AG10803 (cell line): Measurements from ENCODE around the gene ZNF479.
"Not testable (repeated sequence)": the region's sequence is repeated elsewhere in the genome, so short reads cannot be mapped to it uniquely, and the experiment has no call there.

ENCODE experiments used
- DNase-seq: peaks from one replicate; pipeline ENCODE4 v3.0.0; 2010; ENCODE audit warnings: low read depth
- H3K4me3 ChIP-seq: 2 replicates; pipeline ENCODE4 v1.5.1; 2011; ENCODE audit warnings: mild to moderate bottlenecking, low read length, control low read depth
- TF ChIP-seq, protein P1 (sequence below): conservative IDR thresholded peaks from 2 replicates; pipeline ENCODE4 v1.5.1; 2011; ENCODE audit warnings: mild to moderate bottlenecking, low read length, control low read depth, inconsistent platforms

ZNF479 gene

DNA sequence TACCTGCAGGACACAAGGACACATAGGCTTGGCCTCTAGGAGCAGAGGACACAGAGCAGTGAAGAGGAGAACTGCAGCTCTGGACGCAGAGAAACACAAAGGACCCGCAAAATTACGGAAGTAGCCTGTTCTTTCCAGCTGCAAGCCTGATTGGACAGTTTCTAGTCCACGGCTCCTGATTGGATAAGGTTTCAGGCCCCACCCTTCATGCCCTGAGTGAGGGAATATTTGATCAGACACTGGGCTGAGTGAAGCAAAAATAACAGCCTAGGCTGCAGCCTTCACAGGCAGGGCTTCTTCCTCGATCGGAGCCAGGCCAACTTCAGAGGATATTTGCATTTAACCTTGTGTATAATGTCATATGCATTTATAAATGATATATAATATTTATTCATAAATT is at the start of gene ZNF479:
ZNF479 (minus strand) TSS at position 101 of the 400 bp plus-strand sequence. CDS start 112 bp downstream, outside the sequence.
- DNase-seq, H3K4me3 ChIP-seq: not testable (repeated sequence)

DNA sequence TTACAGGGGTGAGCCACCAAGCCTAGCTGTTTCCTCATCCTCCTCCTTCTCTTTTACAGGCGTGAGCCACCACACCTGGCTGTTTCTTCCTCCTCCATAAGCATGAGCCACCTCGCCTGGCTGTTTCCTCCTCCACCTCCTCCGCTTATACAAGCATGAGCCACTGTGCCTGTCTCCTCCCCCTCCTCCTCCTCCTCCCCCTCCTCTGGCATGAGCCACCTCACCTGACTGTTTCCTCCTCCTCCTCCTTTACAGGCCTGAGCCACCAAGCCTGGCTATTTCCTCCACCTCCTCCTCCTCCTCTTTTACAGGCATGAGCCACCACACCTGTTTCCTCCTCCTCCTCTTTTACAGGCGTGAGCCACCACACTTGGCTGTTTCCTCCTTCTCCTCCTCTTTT is 49.8 kb upstream of the ZNF479 start:
- TF ChIP-seq, protein P1, sequence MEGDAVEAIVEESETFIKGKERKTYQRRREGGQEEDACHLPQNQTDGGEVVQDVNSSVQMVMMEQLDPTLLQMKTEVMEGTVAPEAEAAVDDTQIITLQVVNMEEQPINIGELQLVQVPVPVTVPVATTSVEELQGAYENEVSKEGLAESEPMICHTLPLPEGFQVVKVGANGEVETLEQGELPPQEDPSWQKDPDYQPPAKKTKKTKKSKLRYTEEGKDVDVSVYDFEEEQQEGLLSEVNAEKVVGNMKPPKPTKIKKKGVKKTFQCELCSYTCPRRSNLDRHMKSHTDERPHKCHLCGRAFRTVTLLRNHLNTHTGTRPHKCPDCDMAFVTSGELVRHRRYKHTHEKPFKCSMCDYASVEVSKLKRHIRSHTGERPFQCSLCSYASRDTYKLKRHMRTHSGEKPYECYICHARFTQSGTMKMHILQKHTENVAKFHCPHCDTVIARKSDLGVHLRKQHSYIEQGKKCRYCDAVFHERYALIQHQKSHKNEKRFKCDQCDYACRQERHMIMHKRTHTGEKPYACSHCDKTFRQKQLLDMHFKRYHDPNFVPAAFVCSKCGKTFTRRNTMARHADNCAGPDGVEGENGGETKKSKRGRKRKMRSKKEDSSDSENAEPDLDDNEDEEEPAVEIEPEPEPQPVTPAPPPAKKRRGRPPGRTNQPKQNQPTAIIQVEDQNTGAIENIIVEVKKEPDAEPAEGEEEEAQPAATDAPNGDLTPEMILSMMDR, result no peak
- H3K4me3 ChIP-seq, result no peak overlapping the region
- DNase-seq, result no peak

DNA sequence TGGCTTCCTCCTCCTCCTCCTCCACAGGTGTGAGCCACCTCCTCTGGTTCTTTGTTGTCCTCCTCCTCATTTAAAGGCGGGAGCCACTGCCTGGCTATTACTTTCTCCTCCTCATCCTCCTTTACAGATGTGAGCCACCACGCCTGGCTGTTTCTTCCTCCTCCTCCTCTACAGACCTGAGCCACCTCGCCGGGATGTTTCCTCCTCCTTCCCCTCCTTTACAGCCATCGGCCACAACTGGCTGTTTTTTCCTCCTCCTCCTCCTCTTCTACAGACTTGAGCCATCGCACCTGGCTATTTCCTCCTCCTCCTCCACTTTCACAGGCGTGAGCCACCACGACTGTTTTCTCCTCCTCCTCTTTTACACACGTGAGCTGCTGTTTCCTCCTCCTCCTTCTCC is 49.0 kb upstream of the ZNF479 start:
- DNase-seq, result no peak
- H3K4me3 ChIP-seq, result no peak overlapping the region
- TF ChIP-seq, protein P1, result no peak

DNA sequence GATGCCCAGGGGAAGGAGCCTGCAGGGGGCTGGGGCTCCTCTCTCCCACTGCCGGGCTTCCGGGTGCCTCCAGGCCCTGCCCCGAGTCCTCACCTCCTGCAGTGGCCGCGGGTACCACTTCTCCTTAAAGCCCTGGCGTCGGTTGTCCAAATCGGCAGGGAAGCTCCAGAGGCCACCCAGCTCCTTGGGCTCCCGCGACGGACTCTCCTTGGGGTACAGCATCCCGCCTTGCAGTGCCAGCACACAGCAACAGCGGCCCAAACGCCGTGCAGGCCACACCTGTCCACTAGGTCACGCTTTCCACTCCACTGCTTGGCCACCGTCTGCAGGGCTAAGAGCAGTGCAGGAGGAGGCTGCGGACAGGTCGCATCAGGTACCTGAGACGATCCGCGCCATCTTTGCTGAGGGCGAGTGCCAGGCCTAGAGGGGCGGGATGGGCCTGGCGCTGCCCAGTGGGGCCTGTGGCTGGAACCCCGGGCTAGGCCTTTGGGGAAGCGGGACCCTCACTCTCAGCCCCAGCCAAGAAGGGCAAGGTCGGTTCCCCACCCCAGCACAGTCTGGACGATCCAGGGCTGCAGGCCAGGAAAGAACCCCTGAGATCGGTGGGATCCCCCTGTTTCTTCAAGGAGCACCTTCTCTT is 47.7 kb upstream of the ZNF479 start:
- H3K4me3 ChIP-seq, result no peak overlapping the region
- no peak for DNase-seq
- TF ChIP-seq, protein P1, result no peak

DNA sequence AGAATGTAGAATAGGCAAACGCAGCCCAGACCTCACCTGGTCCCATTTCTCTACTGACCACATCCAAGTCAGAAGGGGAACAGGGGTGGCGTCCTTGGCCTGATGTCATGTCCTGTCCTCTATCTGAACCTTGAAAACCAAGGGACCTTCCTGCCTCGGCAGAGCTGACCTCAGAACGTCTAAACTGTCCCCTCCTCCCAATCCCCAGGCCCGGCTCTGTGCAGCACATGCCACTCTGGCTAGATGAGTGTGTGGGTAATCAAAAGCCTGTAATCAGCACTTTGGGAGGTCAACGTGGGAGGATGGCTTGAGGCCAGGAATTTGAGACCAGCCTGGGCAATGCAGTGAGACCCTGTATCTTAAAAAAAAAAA is 46.5 kb upstream of the ZNF479 start:
- no peak for DNase-seq
- TF ChIP-seq, protein P1, result no peak
- no peak overlapping the region for H3K4me3 ChIP-seq

DNA sequence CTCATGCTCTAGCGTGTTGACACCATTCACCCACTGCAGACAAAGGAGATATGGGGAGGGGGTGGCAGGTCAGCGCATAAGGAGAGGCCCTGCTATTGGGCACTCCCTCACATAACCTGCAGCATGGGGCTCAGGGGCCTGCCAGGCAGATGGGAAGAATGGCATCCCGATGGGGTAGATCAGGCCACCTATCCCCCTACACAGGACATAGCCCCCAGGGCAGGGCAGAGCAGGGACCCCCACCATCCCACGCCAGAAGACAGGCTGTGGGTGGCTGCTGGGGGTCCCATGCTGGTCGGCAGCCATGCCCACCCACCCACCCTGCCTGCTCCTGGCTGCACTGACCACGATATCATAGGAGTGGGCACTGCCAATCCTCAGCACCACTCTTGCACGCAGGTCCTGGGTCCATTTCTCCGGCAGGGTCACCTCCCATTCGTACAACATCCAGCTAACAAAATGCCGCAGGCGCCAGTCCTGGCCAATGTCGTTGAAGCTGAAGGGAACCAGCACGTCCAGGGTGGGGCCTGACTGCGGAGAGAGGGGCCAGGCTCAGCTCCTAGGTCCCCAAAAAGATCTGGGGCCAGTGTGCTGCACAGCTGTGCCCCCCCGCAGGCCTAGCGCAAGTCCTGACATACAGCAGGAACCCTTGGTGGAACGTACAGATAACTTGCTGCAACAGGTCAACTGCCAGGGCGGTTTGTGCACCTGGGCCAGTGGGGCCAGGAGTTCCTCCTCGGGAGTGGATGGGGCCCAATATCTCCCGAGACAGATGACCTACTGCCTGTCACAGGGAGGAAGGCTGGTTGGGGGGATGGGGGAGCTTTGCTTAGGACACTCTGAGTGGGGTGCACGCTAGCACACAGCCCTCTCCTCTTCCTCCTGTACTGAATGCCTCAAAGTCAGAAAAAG is 45.9 kb upstream of the ZNF479 start:
- no peak overlapping the region for H3K4me3 ChIP-seq
- DNase-seq, result no peak
- TF ChIP-seq, protein P1, result no peak

DNA sequence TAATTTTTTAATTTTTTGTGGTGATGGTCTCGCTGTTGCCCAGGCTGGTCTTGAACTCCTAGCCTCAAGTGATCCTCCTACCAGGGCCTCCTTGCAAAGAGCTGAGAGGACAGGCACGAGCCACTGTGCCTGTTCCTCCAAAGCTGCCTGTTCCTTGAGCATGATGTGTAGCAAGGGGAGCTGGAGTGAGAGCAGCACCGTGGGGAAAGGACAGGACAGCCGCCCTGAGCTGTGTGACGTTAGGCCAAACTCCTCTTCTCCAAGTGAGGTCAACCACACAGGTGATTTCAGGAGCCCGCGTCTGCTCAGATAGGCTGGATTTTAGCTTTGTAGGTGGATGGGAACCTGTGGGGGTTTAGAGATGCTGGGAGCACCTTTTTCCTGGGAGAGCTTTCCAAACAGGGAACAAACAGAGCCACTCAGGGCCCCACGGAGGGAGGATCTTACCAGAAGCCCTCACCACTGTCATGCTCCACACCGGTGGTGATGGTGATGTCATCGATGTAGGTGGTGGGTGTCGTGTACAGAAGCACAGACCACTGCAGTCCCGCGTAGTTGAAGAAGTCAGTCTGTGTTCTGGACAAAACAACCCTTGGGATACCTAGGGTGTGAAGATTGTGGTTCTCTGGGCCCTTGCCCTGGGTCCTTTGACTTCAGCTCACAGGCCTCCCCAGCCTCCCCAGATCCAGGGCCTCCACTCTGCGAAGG is 44.8 kb upstream of the ZNF479 start:
- H3K4me3 ChIP-seq, result no peak overlapping the region
- DNase-seq, result no peak
- TF ChIP-seq, protein P1, result no peak
